ENCODE measurements around the gene BCL2L11.

BCL2L11 gene

GRCh38 chr2:111108745-111109271 is 11.9 kb upstream of the BCL2L11 start:
- no peak overlapping the region for H3K27ac Mint-ChIP-seq
- no peaks in the 10 kb centered on the region for H3K36me3 Mint-ChIP-seq
- H3K9me3 Mint-ChIP-seq: no peaks in the 10 kb centered on the region
- ATAC-seq (ENCODE audit: low read depth) (no peak), DNase-seq (ENCODE audit: low spot score in 2 of 2) (no peak)
- no peak overlapping the region for H3K4me3 Mint-ChIP-seq
- no peaks in the 10 kb centered on the region for H3K4me1 Mint-ChIP-seq
- peaks cover 9% of the 10 kb centered on the region for H3K27me3 Mint-ChIP-seq

- no peaks in the 10 kb centered on the region for H3K36me3 Mint-ChIP-seq
- no peak for ATAC-seq (ENCODE audit: low read depth)
- H3K4me3 Mint-ChIP-seq: no peak overlapping the region
- no peaks in the 10 kb centered on the region for H3K9me3 Mint-ChIP-seq
- no peaks in the 10 kb centered on the region for H3K4me1 Mint-ChIP-seq
- DNase-seq (ENCODE audit: low spot score in 2 of 2): no peak
- peaks cover 17% of the 10 kb centered on the region for H3K27me3 Mint-ChIP-seq
- no peak overlapping the region for H3K27ac Mint-ChIP-seq
These were observed 9.5 kb upstream of the BCL2L11 start for GRCh38 chr2:111111101-111111755.

- ATAC-seq (ENCODE audit: low read depth) (no peak), DNase-seq (ENCODE audit: low spot score in 2 of 2) (no peak)
- Mint-ChIP-seq H3K9me3 (no peaks in the 10 kb centered on the region), H3K27me3 (peaks cover 25% of the 10 kb centered on the region), H3K4me1 (peaks cover 14% of the 10 kb centered on the region), H3K4me3 (no peak overlapping the region), H3K36me3 (no peaks in the 10 kb centered on the region), H3K27ac (no peak overlapping the region)
These were observed 6.9 kb upstream of the BCL2L11 start for GRCh38 chr2:111113838-111114237.

- H3K27ac Mint-ChIP-seq: peak overlapping the region; percentile 17
- DNase-seq (ENCODE audit: low spot score in 2 of 2) (no peak), ATAC-seq (ENCODE audit: low read depth) (no peak)
- H3K36me3 Mint-ChIP-seq: no peaks in the 10 kb centered on the region
- peaks cover 19% of the 10 kb centered on the region for H3K4me1 Mint-ChIP-seq
- H3K27me3 Mint-ChIP-seq: peaks cover 25% of the 10 kb centered on the region
- H3K9me3 Mint-ChIP-seq: no peaks in the 10 kb centered on the region
- no peak overlapping the region for H3K4me3 Mint-ChIP-seq
These were observed 4.5 kb upstream of the BCL2L11 start for GRCh38 chr2:111116011-111116746.

GRCh38 chr2:111116843-111117597 is 3.7 kb upstream of the BCL2L11 start:
- Mint-ChIP-seq H3K9me3 (no peaks in the 10 kb centered on the region), H3K27me3 (peaks cover 25% of the 10 kb centered on the region), H3K27ac (peak overlapping the region; percentile 17), H3K36me3 (no peaks in the 10 kb centered on the region), H3K4me3 (peak overlapping the region; percentile 89), H3K4me1 (peaks cover 19% of the 10 kb centered on the region)
- ATAC-seq (ENCODE audit: low read depth): peak; percentile 25
- peak; percentile 49 to 64 for DNase-seq (ENCODE audit: low spot score in 2 of 2)

- Mint-ChIP-seq H3K4me1 (peaks cover 19% of the 10 kb centered on the region), H3K27me3 (peaks cover 24% of the 10 kb centered on the region), H3K9me3 (no peaks in the 10 kb centered on the region), H3K36me3 (no peaks in the 10 kb centered on the region), H3K27ac (peak overlapping the region; percentile 95), H3K4me3 (peak overlapping the region; percentile 89)
- ATAC-seq (ENCODE audit: low read depth) (no peak), DNase-seq (ENCODE audit: low spot score in 2 of 2) (peak; percentile 30 to 56)
These were observed 2.9 kb upstream of the BCL2L11 start for GRCh38 chr2:111117598-111118480.

- Mint-ChIP-seq H3K27me3 (peaks cover 18% of the 10 kb centered on the region), H3K4me3 (peak overlapping the region; percentile 89), H3K4me1 (peaks cover 19% of the 10 kb centered on the region), H3K9me3 (no peaks in the 10 kb centered on the region), H3K36me3 (no peaks in the 10 kb centered on the region), H3K27ac (peak overlapping the region; percentile 95)
- DNase-seq (ENCODE audit: low spot score in 2 of 2) (peak in 1 of 2 donors; percentile 46), ATAC-seq (ENCODE audit: low read depth) (no peak)
These were observed 2.2 kb upstream of the BCL2L11 start for GRCh38 chr2:111118481-111118980.

GRCh38 chr2:111118981-111119821 is 1.5 kb upstream of the BCL2L11 start:
- DNase-seq (ENCODE audit: low spot score in 2 of 2): peak; percentile 31 to 59
- no peaks in the 10 kb centered on the region for H3K36me3 Mint-ChIP-seq
- no peaks in the 10 kb centered on the region for H3K9me3 Mint-ChIP-seq
- peak overlapping the region; percentile 95 for H3K27ac Mint-ChIP-seq
- no peak for ATAC-seq (ENCODE audit: low read depth)
- peak overlapping the region; percentile 89 for H3K4me3 Mint-ChIP-seq
- H3K27me3 Mint-ChIP-seq: peaks cover 16% of the 10 kb centered on the region
- peaks cover 19% of the 10 kb centered on the region for H3K4me1 Mint-ChIP-seq

- ATAC-seq (ENCODE audit: low read depth) (peak; percentile 3), DNase-seq (ENCODE audit: low spot score in 2 of 2) (peak in 1 of 2 donors; percentile 14)
- H3K27me3 Mint-ChIP-seq: peaks cover 15% of the 10 kb centered on the region
- no peaks in the 10 kb centered on the region for H3K9me3 Mint-ChIP-seq
- peaks cover 2% of the 10 kb centered on the region for H3K36me3 Mint-ChIP-seq
- peaks cover 20% of the 10 kb centered on the region for H3K4me1 Mint-ChIP-seq
- H3K27ac Mint-ChIP-seq: peak overlapping the region; percentile 95
- peak overlapping the region; percentile 89 for H3K4me3 Mint-ChIP-seq
These were observed 877 bp upstream of the BCL2L11 start for GRCh38 chr2:111119822-111120252.

- DNase-seq (ENCODE audit: low spot score in 2 of 2) (peak; percentile 54 to 66), ATAC-seq (ENCODE audit: low read depth) (peak; percentile 3)
- peaks cover 11% of the 10 kb centered on the region for H3K27me3 Mint-ChIP-seq
- H3K4me3 Mint-ChIP-seq: peak overlapping the region; percentile 93
- H3K9me3 Mint-ChIP-seq: no peaks in the 10 kb centered on the region
- peaks cover 21% of the 10 kb centered on the region for H3K4me1 Mint-ChIP-seq
- H3K27ac Mint-ChIP-seq: peak overlapping the region; percentile 95
- peaks cover 3% of the 10 kb centered on the region for H3K36me3 Mint-ChIP-seq
These were observed 514 bp downstream of the BCL2L11 start for GRCh38 chr2:111121028-111121827.

GRCh38 chr2:111121828-111122630 is 1.3 kb downstream of the BCL2L11 start:
- peak overlapping the region; percentile 95 for H3K27ac Mint-ChIP-seq
- peaks cover 20% of the 10 kb centered on the region for H3K4me1 Mint-ChIP-seq
- DNase-seq (ENCODE audit: low spot score in 2 of 2) (peak; percentile 79 to 82), ATAC-seq (ENCODE audit: low read depth) (peak; percentile 53)
- H3K4me3 Mint-ChIP-seq: peak overlapping the region; percentile 93
- peaks cover 3% of the 10 kb centered on the region for H3K36me3 Mint-ChIP-seq
- H3K27me3 Mint-ChIP-seq: peaks cover 5% of the 10 kb centered on the region
- no peaks in the 10 kb centered on the region for H3K9me3 Mint-ChIP-seq
